Neural progenitor cell (in vitro differentiated cells): ENCODE data around the gene RAD51D. TPM values are rescaled to one million over a fixed set of nuclear protein-coding genes. Genes with fewer than 3 reads are reported as not detected.
"Not testable (repeated sequence)": the region's sequence is repeated elsewhere in the genome, so short reads cannot be mapped to it uniquely, and the experiment has no call there.

Experiments used
- DNase-seq: peaks from one replicate; pipeline ENCODE4 v3.0.0-alpha.2; 2016; ENCODE audit warnings: low spot score
- H2AFZ ChIP-seq: fragments of 200-600 bp; sonication (generic); replicated peaks from 2 replicates; pipeline ENCODE4 v1.6.1; 2016; ENCODE audit warnings: antibody characterized with exemption
- H3F3A ChIP-seq: fragments of 200-600 bp; sonication (generic); 2 replicates; pipeline ENCODE4 v1.6.1; 2016; ENCODE audit warnings: antibody characterized with exemption, low read depth
- H3K27ac ChIP-seq: fragments of 200-600 bp; sonication (generic); 2 replicates; pipeline ENCODE4 v1.5.1; 2016; ENCODE audit warnings: mild to moderate bottlenecking
- H3K27me3 ChIP-seq: fragments of 200-600 bp; sonication (generic); 2 replicates; pipeline ENCODE4 v1.6.1; 2016; ENCODE audit warnings: mild to moderate bottlenecking, moderate library complexity
- H3K36me3 ChIP-seq: fragments of 200-600 bp; sonication (generic); 2 replicates; pipeline ENCODE4 v1.5.1; 2016
- H3K4me1 ChIP-seq: fragments of 200-600 bp; sonication (generic); 2 replicates; pipeline ENCODE4 v1.6.1; 2016; ENCODE audit warnings: mixed run types
- H3K4me2 ChIP-seq: fragments of 200-600 bp; sonication (generic); 2 replicates; pipeline ENCODE4 v1.6.1; 2016
- H3K4me3 ChIP-seq: fragments of 200-600 bp; sonication (generic); 2 replicates; pipeline ENCODE4 v1.5.1; 2016
- H3K79me2 ChIP-seq: fragments of 200-600 bp; sonication (generic); 2 replicates; pipeline ENCODE4 v1.6.1; 2016; ENCODE audit warnings: low read depth
- H3K9ac ChIP-seq: fragments of 200-600 bp; sonication (generic); 2 replicates; pipeline ENCODE4 v1.6.1; 2016
- H3K9me3 ChIP-seq: fragments of 200-600 bp; sonication (generic); 2 replicates; pipeline ENCODE4 v1.5.1; 2016; ENCODE audit warnings: low read depth
- H4K20me1 ChIP-seq: fragments of 200-600 bp; sonication (generic); 2 replicates; pipeline ENCODE4 v1.6.1; 2016; ENCODE audit warnings: low read depth
- H3K27ac Mint-ChIP-seq: 3 replicates; pipeline ENCODE4 v1.8.0; 2021; ENCODE audit warnings: mixed read lengths
- H3K27me3 Mint-ChIP-seq: 2 replicates; pipeline ENCODE4 v1.8.0; 2022; ENCODE audit warnings: low read depth, mild to moderate bottlenecking, inconsistent platforms, moderate library complexity, mixed read lengths; ENCODE audit not compliant: insufficient read depth
- H3K36me3 Mint-ChIP-seq: 3 replicates; pipeline ENCODE4 v1.8.0; 2021; ENCODE audit warnings: mixed read lengths
- H3K4me1 Mint-ChIP-seq: 3 replicates; pipeline ENCODE4 v1.8.0; 2021; ENCODE audit warnings: mixed read lengths
- H3K4me3 Mint-ChIP-seq: 3 replicates; pipeline ENCODE4 v1.8.0; 2021; ENCODE audit warnings: mild to moderate bottlenecking, moderate library complexity, mixed read lengths
- H3K9me3 Mint-ChIP-seq: 3 replicates; pipeline ENCODE4 v1.8.0; 2020; ENCODE audit warnings: mixed read lengths
- EZH2 ChIP-seq: fragments of 200-600 bp; sonication (generic); IDR thresholded peaks from 2 replicates; pipeline ENCODE4 v1.6.1; 2017; ENCODE audit warnings: antibody characterized with exemption, mild to moderate bottlenecking, moderate library complexity
- EZH2phosphoT487 ChIP-seq: fragments of 200-600 bp; sonication (generic); IDR thresholded peaks from 2 replicates; pipeline ENCODE4 v1.6.1; 2017; ENCODE audit warnings: antibody characterized with exemption
- small RNA-seq: library from RNA; depleted of rRNA; stranded (forward); fragments of <200 nt; gene quantifications from one replicate; pipeline ENCODE3, GENCODE V24; 2015
- total RNA-seq: library from RNA; depleted of rRNA; stranded (reverse); fragments of >200 nt; gene quantifications from 2 replicates; pipeline ENCODE4 v1.2.3, GENCODE V29; 2015; ENCODE audit warnings: low replicate concordance
- TF ChIP-seq, protein P1 (sequence below): fragments of 200-600 bp; sonication (generic); IDR thresholded peaks from 2 replicates; pipeline ENCODE4 v1.5.1; 2017; ENCODE audit warnings: antibody characterized with exemption, mild to moderate bottlenecking

Gene RAD51D
- total RNA-seq, 1 donor from 2014 or later: 9.0 TPM

DNA sequence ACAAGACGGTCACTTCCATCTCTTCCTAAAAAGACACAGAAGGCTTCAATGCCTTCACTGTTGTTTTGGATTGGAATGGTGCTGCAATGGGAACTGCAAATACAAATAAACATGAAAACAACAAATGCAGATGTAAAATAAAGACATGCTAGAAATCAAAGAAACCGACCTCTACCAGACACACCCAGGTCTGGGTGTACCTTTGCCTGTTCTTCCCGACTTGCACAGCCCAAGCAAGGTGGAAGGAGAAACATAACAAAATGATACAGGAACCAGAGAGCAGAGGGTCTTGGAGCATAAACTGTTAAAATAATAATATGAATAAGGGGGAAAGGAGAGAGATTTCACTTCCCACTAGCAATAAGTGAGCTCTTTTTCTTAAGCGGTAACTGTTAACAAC is 73.4 kb downstream of the RAD51D start:
- H3K4me1 ChIP-seq: peaks cover 48% of the 10 kb centered on the region
- H3K79me2 ChIP-seq: no peaks in the 10 kb centered on the region
- Mint-ChIP-seq H3K4me3 (no peak overlapping the region), H3K36me3 (no peaks in the 10 kb centered on the region), H3K27ac (no peak overlapping the region), H3K9me3 (no peaks in the 10 kb centered on the region), H3K4me1 (peaks cover 19% of the 10 kb centered on the region), H3K27me3 (peaks cover 5% of the 10 kb centered on the region)
- H3K27ac ChIP-seq: peak overlapping the region; percentile 84
- TF ChIP-seq, protein P1, sequence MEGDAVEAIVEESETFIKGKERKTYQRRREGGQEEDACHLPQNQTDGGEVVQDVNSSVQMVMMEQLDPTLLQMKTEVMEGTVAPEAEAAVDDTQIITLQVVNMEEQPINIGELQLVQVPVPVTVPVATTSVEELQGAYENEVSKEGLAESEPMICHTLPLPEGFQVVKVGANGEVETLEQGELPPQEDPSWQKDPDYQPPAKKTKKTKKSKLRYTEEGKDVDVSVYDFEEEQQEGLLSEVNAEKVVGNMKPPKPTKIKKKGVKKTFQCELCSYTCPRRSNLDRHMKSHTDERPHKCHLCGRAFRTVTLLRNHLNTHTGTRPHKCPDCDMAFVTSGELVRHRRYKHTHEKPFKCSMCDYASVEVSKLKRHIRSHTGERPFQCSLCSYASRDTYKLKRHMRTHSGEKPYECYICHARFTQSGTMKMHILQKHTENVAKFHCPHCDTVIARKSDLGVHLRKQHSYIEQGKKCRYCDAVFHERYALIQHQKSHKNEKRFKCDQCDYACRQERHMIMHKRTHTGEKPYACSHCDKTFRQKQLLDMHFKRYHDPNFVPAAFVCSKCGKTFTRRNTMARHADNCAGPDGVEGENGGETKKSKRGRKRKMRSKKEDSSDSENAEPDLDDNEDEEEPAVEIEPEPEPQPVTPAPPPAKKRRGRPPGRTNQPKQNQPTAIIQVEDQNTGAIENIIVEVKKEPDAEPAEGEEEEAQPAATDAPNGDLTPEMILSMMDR: no peak
- TF ChIP-seq EZH2: no peak
- TF ChIP-seq EZH2phosphoT487: no peak
- H3K4me2 ChIP-seq: peak overlapping the region; percentile 66
- no peak overlapping the region for H2AFZ ChIP-seq
- peaks cover 42% of the 10 kb centered on the region for H3F3A ChIP-seq
- H4K20me1 ChIP-seq: no peaks in the 10 kb centered on the region
- H3K9ac ChIP-seq: no peak overlapping the region
- no peaks in the 10 kb centered on the region for H3K36me3 ChIP-seq
- no peaks in the 10 kb centered on the region for H3K27me3 ChIP-seq
- no peak for DNase-seq
- H3K4me3 ChIP-seq: peak overlapping the region; percentile 13
- H3K9me3 ChIP-seq: no peaks in the 10 kb centered on the region

DNA sequence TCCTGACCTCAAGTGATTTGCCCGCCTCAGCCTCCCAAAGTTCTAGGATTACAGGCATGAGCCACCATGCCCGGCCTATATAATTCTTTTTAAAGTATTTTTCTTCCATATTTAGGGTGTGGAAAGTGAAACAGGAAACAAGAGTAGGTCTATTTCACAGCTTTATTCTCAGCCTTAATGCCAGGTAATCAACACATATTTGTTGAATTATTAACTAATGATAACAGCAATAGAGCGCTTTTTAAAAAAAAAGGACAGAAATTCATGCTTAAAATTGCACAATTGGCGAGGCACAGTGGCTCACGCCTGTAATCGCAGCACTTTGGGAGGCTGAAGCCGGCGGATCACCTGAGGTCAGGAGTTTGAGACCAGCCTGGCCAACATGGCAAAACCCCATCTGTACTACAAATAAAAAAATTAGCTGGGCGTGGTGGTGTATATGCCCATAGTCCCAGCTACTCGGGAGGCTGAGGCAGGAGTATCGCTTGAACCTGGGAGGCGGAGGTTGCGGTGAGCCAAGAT is 74.1 kb downstream of the RAD51D start:
- H3K36me3 Mint-ChIP-seq, H3K27me3 ChIP-seq, H3K36me3 ChIP-seq, H3K4me3 ChIP-seq, H3K79me2 ChIP-seq, H3K9me3 Mint-ChIP-seq, H3K4me3 Mint-ChIP-seq, H3K9ac ChIP-seq, H3K27ac Mint-ChIP-seq, H4K20me1 ChIP-seq, H2AFZ ChIP-seq, H3K27me3 Mint-ChIP-seq, H3K9me3 ChIP-seq, DNase-seq: not testable (repeated sequence)
- H3F3A ChIP-seq: peaks cover 42% of the 10 kb centered on the region
- H3K27ac ChIP-seq: peak overlapping the region; percentile 84
- H3K4me1 Mint-ChIP-seq: peaks cover 19% of the 10 kb centered on the region
- peaks cover 48% of the 10 kb centered on the region for H3K4me1 ChIP-seq
- peak overlapping the region; percentile 66 for H3K4me2 ChIP-seq

DNA sequence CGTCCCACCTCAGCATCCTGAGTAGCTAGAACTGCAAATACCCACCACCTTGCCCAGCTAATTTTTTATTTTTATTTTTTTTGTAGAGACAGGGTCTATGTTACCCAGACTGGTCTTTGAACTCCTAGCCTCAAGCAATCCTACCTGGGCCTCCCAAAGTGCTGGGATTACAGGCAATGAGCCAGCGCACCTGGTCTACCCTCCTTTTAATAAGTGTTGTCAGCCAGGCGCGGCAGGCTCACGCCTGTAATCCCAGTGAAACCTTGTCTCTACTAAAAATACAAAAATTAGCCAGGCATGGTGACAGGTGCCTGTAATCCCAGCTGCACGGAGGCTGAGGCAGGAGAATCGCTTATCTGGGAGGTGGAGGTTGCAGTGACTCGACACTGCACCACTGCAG is 75.5 kb downstream of the RAD51D start:
- peaks cover 3% of the 10 kb centered on the region for H3K9me3 Mint-ChIP-seq
- H3K27ac Mint-ChIP-seq: no peak overlapping the region
- H3K27ac ChIP-seq: no peak overlapping the region

More for the DNA sequence above, 75.5 kb downstream of the RAD51D start:
- H3K9ac ChIP-seq: no peak overlapping the region
- peaks cover 38% of the 10 kb centered on the region for H3F3A ChIP-seq
- H3K4me2 ChIP-seq: no peak overlapping the region
- no peaks in the 10 kb centered on the region for H3K36me3 Mint-ChIP-seq
- no peaks in the 10 kb centered on the region for H3K36me3 ChIP-seq
- TF ChIP-seq EZH2phosphoT487 (no peak), EZH2 (no peak)
- TF ChIP-seq, protein P1: no peak
- H3K9me3 ChIP-seq: no peaks in the 10 kb centered on the region
- H3K27me3 ChIP-seq: no peaks in the 10 kb centered on the region
- H3K4me3 Mint-ChIP-seq: no peak overlapping the region
- H3K79me2 ChIP-seq: no peaks in the 10 kb centered on the region
- no peak overlapping the region for H2AFZ ChIP-seq
- H3K4me1 Mint-ChIP-seq: peaks cover 18% of the 10 kb centered on the region
- H3K27me3 Mint-ChIP-seq: peaks cover 5% of the 10 kb centered on the region
- DNase-seq: no peak
- H3K4me3 ChIP-seq: no peak overlapping the region
- peaks cover 40% of the 10 kb centered on the region for H3K4me1 ChIP-seq
- H4K20me1 ChIP-seq: no peaks in the 10 kb centered on the region

Small RNA genes within 50 kb of the gene (small RNA-seq; reads per million reads assigned to genes)
- not detected for gene AC004223.1
- not detected for gene RNU6-840P

Other genes with a start within 250 kb of the RAD51D start
- gene CCT6B, start 158.4 kb downstream of the RAD51D start, total RNA-seq: 3.4 and 5.0 TPM in 2 replicates
- 14.5 and 26.1 TPM in 2 replicates for gene ZNF830, start 158.3 kb downstream of the RAD51D start, total RNA-seq
- gene LIG3, start 139.3 kb downstream of the RAD51D start, total RNA-seq: 89.6 and 97.0 TPM in 2 replicates
- 20.6 and 22.3 TPM in 2 replicates for gene RFFL, start 56.2 kb downstream of the RAD51D start, total RNA-seq
- 0.25 TPM in 1 of 2 replicates, not detected in the other for gene FNDC8, start 1.8 kb upstream of the RAD51D start, total RNA-seq
- 12.4 and 29.5 TPM in 2 replicates for gene NLE1, start 22.4 kb upstream of the RAD51D start, total RNA-seq
- not detected in 2 replicates for gene UNC45B, start 28.0 kb upstream of the RAD51D start, total RNA-seq
- not detected in 2 replicates for gene SLC35G3, start 74.5 kb upstream of the RAD51D start, total RNA-seq
- gene SLFN5, start 123.2 kb upstream of the RAD51D start, total RNA-seq: 3.5 and 5.8 TPM in 2 replicates